CD4-positive, alpha-beta T cell treated with Interleukin-10 for 1 hour (primary cell): ENCODE measurements around the gene LRRFIP1.

Experiments
- DNase-seq: peaks from one replicate; pipeline ENCODE4 v3.0.0-alpha.2; 2020

Gene LRRFIP1

GRCh38 chr2:237642038-237642734 lies 14.8 kb downstream of the LRRFIP1 start:
- DNase-seq, result no peak

GRCh38 chr2:237643066-237643465 lies 15.7 kb downstream of the LRRFIP1 start:
- DNase-seq, result no peak

- no peak for DNase-seq
Measured at GRCh38 chr2:237643582-237644380, 16.4 kb downstream of the LRRFIP1 start.

GRCh38 chr2:237644381-237644703 lies 17.0 kb downstream of the LRRFIP1 start:
- no peak for DNase-seq

- DNase-seq, result no peak
Measured at GRCh38 chr2:237645261-237645660, 17.9 kb downstream of the LRRFIP1 start.

- no peak for DNase-seq
Measured at GRCh38 chr2:237647176-237648015, 20.0 kb downstream of the LRRFIP1 start.

GRCh38 chr2:237648016-237648381 lies 20.6 kb downstream of the LRRFIP1 start:
- DNase-seq, result no peak

- no peak for DNase-seq
Measured at GRCh38 chr2:237649541-237650454, 22.4 kb downstream of the LRRFIP1 start.

- no peak for DNase-seq
Measured at GRCh38 chr2:237650455-237650850, 23.1 kb downstream of the LRRFIP1 start.

GRCh38 chr2:237651761-237652160 lies 24.4 kb downstream of the LRRFIP1 start:
- no peak for DNase-seq

GRCh38 chr2:237652181-237652580 lies 24.8 kb downstream of the LRRFIP1 start:
- no peak for DNase-seq

GRCh38 chr2:237652854-237653253 lies 25.5 kb downstream of the LRRFIP1 start:
- no peak for DNase-seq

- DNase-seq, result no peak
Measured at GRCh38 chr2:237653776-237654558, 26.6 kb downstream of the LRRFIP1 start.

- no peak for DNase-seq
Measured at GRCh38 chr2:237657063-237657462, 29.7 kb downstream of the LRRFIP1 start.

- no peak for DNase-seq
Measured at GRCh38 chr2:237660381-237660900, 33.1 kb downstream of the LRRFIP1 start.

- no peak for DNase-seq
Measured at GRCh38 chr2:237661270-237661669, 33.9 kb downstream of the LRRFIP1 start.

- DNase-seq, result no peak
Measured at GRCh38 chr2:237661799-237662328, 34.5 kb downstream of the LRRFIP1 start.

- peak; percentile 60 for DNase-seq
Measured at GRCh38 chr2:237662671-237663093, 35.3 kb downstream of the LRRFIP1 start.

- DNase-seq, result no peak
Measured at GRCh38 chr2:237663517-237664110, 36.2 kb downstream of the LRRFIP1 start.

- no peak for DNase-seq
Measured at GRCh38 chr2:237664151-237664550, 36.8 kb downstream of the LRRFIP1 start.

- no peak for DNase-seq
Measured at GRCh38 chr2:237665713-237666143, 38.3 kb downstream of the LRRFIP1 start.
